Measurements from ENCODE around the gene CEACAM6. TPM values are rescaled to one million over a fixed set of nuclear protein-coding genes. Genes with fewer than 3 reads are reported as not detected.

CEACAM6 gene
- total RNA-seq, 1 experiment from 2014 or later, result 13.4 TPM

- DNase-seq (ENCODE audit: low spot score), result peak; percentile 92
These were observed 39.7 kb downstream of the CEACAM6 start for GRCh38 chr19:41795031-41795461.

- no peak for DNase-seq (ENCODE audit: low spot score)
These were observed 41.0 kb downstream of the CEACAM6 start, which contains the start of gene CEACAM3 for GRCh38 chr19:41796362-41796761. TSS of gene CEACAM3 (plus strand) at chr19:41796587. CDS start at chr19:41796678, 91 bp downstream.

DNA sequence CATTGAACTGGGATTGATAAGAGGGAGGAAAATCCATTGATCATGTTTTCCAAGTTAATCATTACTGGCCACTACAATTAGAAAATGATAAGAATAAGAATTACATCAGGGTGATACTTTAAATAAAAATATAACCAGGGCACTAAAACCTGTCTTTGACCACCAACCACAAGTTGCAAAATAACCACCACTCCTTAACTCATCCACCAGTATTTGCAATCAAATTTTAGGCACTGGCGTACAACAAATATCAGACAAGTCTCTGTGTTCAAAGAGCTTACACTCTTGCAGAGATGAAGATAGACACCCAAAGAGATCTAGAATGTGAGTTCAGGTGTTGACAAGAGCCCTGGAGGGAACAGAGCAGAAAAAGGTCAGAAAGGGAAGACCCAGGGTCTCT, 41.6 kb downstream of the CEACAM6 start:
- DNase-seq (ENCODE audit: low spot score), result no peak

GRCh38 chr19:41799444-41800000, 44.2 kb downstream of the CEACAM6 start:
- DNase-seq (ENCODE audit: low spot score), result peak; percentile 64

- no peak for DNase-seq (ENCODE audit: low spot score)
These were observed 45.7 kb downstream of the CEACAM6 start for GRCh38 chr19:41801031-41801430.

- DNase-seq (ENCODE audit: low spot score), result no peak
These were observed 46.5 kb downstream of the CEACAM6 start for GRCh38 chr19:41801792-41802211.

GRCh38 chr19:41802770-41803169, 47.4 kb downstream of the CEACAM6 start:
- no peak for DNase-seq (ENCODE audit: low spot score)

- DNase-seq (ENCODE audit: low spot score), result no peak
These were observed 49.0 kb downstream of the CEACAM6 start for GRCh38 chr19:41804336-41804735.

DNA sequence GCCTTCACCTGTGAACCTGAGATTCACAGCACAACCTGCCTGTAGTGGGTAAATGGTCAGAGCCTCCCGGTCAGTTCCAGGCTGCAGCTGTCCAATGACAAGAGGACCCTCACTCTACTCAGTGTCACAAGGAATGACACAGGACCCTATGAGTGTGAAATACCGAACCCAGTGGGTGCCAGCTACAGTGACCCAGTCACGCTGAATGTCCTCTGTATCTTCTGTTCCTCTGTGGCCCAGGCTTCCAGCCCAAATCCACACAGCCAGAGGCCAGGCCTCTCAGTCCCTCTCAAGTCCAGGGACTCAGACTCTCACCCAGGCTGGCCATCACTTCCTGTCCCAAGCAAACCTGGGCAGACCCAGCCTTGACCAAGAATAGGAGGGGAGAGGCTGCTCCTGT, 51.8 kb downstream of the CEACAM6 start:
- no peak for DNase-seq (ENCODE audit: low spot score)

GRCh38 chr19:41808663-41809566, 53.6 kb downstream of the CEACAM6 start:
- DNase-seq (ENCODE audit: low spot score), result no peak

DNA sequence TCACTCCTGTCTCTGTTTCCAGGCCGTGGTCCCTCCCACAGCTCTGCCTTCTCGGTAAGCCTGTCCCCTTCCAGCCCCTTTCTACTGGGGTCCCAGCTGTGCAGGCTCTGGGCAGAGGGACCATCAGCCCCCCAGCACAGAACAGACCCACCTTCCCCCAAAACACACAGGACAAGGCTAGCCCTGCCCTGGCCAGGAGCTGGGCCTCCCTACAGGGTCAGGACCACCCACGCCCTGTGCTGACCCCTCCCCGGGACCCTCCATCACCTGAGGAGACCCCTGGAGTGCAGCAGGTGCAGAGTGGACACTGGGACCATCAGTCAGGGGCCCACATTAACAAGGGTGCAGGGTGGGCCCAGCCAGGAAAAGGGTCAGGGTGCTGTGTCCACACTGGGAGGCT, 55.0 kb downstream of the CEACAM6 start:
- DNase-seq (ENCODE audit: low spot score), result no peak

GRCh38 chr19:41811036-41811435, 55.7 kb downstream of the CEACAM6 start:
- DNase-seq (ENCODE audit: low spot score), result no peak

DNA sequence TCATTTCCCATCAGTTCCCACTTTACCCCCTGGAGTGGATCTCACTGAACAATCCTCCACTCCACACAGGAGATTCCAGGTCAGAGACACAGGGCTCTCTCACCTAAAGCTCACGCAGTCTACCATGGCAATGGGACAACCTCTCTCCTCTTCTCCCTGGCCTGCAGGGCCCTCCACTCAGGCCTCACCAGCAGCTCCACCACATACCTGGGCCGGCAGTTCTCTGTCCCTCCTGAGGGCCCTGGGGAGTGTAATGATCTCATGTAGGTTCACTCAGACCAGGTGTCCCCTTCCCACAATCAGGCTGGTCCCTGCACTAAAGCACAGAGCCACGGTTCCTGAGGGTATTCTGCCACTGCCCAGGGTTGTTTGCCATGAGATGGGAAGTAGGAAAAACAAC, 56.7 kb downstream of the CEACAM6 start:
- no peak for DNase-seq (ENCODE audit: low spot score)

DNA sequence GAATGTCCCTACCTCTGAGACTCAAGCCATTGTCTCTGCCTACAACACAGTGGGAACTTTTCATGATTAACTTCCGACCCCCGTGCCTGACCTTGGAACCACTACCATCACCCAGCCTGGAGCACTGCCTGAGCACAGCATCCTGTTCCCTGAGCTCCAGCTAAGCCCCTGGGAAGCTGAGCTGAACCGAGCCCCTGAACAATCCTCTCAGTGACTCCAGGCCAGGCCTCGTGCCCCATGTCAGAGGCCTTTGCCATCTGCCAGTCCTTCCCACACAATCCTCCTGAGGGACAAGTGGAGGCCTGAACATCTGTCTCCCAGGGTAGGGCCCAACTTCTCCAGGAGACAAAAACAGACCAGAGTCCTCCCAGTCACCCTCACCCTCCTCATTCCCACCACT, 58.6 kb downstream of the CEACAM6 start:
- no peak for DNase-seq (ENCODE audit: low spot score)

DNA sequence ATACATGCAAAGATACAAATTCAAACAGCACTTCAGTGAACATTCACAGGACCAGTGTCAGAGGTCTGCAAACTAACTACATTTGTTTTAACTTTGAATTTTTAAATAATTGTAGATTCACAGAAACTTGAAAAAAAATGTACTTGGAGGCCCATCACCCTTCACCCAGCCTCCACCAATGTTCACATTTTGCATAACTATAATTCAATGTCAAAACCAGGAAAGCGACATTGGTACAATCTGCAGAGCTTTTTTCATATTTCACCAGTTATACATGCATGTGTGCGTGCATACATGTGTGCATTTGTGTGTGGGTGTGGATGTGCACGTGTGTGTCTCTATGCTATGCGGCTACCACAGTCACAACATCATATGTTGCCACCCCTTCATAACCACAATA, 60.0 kb downstream of the CEACAM6 start:
- no peak for DNase-seq (ENCODE audit: low spot score)

- DNase-seq (ENCODE audit: low spot score), result no peak
These were observed 61.4 kb downstream of the CEACAM6 start for GRCh38 chr19:41816761-41817160.

GRCh38 chr19:41821003-41821735, 65.8 kb downstream of the CEACAM6 start:
- peak; percentile 91 for DNase-seq (ENCODE audit: low spot score)

Other genes with a start within 250 kb of the CEACAM6 start
- gene CEACAM21, start 179.4 kb upstream of the CEACAM6 start, total RNA-seq (2014; rRNA removed; shearing (Covaris generic)), result not detected in 2 replicates
- gene CEACAM4, start 128.5 kb upstream of the CEACAM6 start, total RNA-seq (2014; rRNA removed; shearing (Covaris generic)), result not detected in 2 replicates
- 0.92 TPM in 1 of 2 replicates, not detected in the other for gene CEACAM7, start 67.3 kb upstream of the CEACAM6 start, total RNA-seq (2014; rRNA removed; shearing (Covaris generic))
- gene CEACAM5, start 46.9 kb upstream of the CEACAM6 start, total RNA-seq (2014; rRNA removed; shearing (Covaris generic)), result 3.2 and 3.8 TPM in 2 replicates
- not detected in 2 replicates for gene CEACAM3, start 41.1 kb downstream of the CEACAM6 start, total RNA-seq (2014; rRNA removed; shearing (Covaris generic))
- gene LYPD4, start 89.2 kb downstream of the CEACAM6 start, total RNA-seq (2014; rRNA removed; shearing (Covaris generic)), result not detected in 2 replicates
- gene DMRTC2, start 89.5 kb downstream of the CEACAM6 start, total RNA-seq (2014; rRNA removed; shearing (Covaris generic)), result not detected in 2 replicates
- gene RPS19, start 104.7 kb downstream of the CEACAM6 start, total RNA-seq (2014; rRNA removed; shearing (Covaris generic)), result 4,362 and 4,557 TPM in 2 replicates
- 0.81 and 1.4 TPM in 2 replicates for gene CD79A, start 121.7 kb downstream of the CEACAM6 start, total RNA-seq (2014; rRNA removed; shearing (Covaris generic))
- 189 and 199 TPM in 2 replicates for gene ARHGEF1, start 127.7 kb downstream of the CEACAM6 start, total RNA-seq (2014; rRNA removed; shearing (Covaris generic))
- 0.39 and 0.64 TPM in 2 replicates for gene ERFL, start 172.9 kb downstream of the CEACAM6 start, total RNA-seq (2014; rRNA removed; shearing (Covaris generic))
- gene RABAC1, start 203.8 kb downstream of the CEACAM6 start, total RNA-seq (2014; rRNA removed; shearing (Covaris generic)), result 232 and 234 TPM in 2 replicates
- gene ATP1A3, start 238.7 kb downstream of the CEACAM6 start, total RNA-seq (2014; rRNA removed; shearing (Covaris generic)), result 0.10 and 0.66 TPM in 2 replicates

Measured in HT-29 (cell line).